Vagina (tissue), 2 donors: Measurements from ENCODE around the gene THBS3. TPM values are rescaled to one million over a fixed set of nuclear protein-coding genes. Genes with fewer than 3 reads are reported as not detected.

Experiments used
- DNase-seq, 2 donors: peaks; one replicate each; pipeline ENCODE4 v3.0.0-alpha.2; 2017; ENCODE audit errors: extremely low spot score in 2 of 2
- H3K27ac ChIP-seq: fragments of 200-600 bp; sonication (generic); one replicate; pipeline ENCODE4 v1.5.1; 2019
- H3K27me3 ChIP-seq: fragments of 200-600 bp; sonication (generic); one replicate; pipeline ENCODE4 v1.5.1; 2019
- H3K36me3 ChIP-seq, 2 donors: fragments of 200-600 bp; sonication (generic); one replicate each; pipeline ENCODE4 v1.5.1; 2017 to 2019
- H3K4me1 ChIP-seq: fragments of 200-600 bp; sonication (generic); one replicate; pipeline ENCODE4 v1.5.1; 2019
- H3K4me3 ChIP-seq, 2 donors: fragments of 200-600 bp; sonication (generic); 1 replicate in 1 of 2; 2 replicates in 1 of 2; pipeline ENCODE4 v1.5.1; 2016 to 2019
- H3K9me3 ChIP-seq: fragments of 200-600 bp; sonication (generic); one replicate; pipeline ENCODE4 v1.5.1; 2019
- POLR2A ChIP-seq, 2 donors: fragments of 450-650 bp; IDR thresholded peaks; one replicate each; pipeline ENCODE4 v1.6.1; 2017; ENCODE audit warnings: antibody characterized with exemption in 2 of 2, mild to moderate bottlenecking in 2 of 2, moderate library complexity in 2 of 2
- POLR2AphosphoS5 ChIP-seq, 2 donors: sonication (generic); formaldehyde crosslinking; IDR thresholded peaks; one replicate each; pipeline ENCODE4 v1.9.0; 2017; ENCODE audit warnings: antibody characterized with exemption in 2 of 2, mild to moderate bottlenecking in 2 of 2, low read depth in 1 of 2; ENCODE audit not compliant: insufficient read depth in 1 of 2
- intact Hi-C: fragments of 100-400 bp; cut with DNase I; formaldehyde crosslinking; loops from one replicate; pipeline ENCODE4 v1.15.1; 2023
- total RNA-seq: library from RNA; depleted of rRNA; stranded (reverse); fragments of >200 nt; gene quantifications from one replicate; pipeline ENCODE4 v1.2.3, GENCODE V29; 2016
- TF ChIP-seq, protein P1 (sequence below), 3 experiments: fragments of 450-650 bp in 2 of 3; fragments of 200-600 bp in 1 of 3; sonication (generic) in 1 of 3; IDR thresholded peaks; one replicate each; pipeline ENCODE4 v1.5.1; 2017 to 2019; ENCODE audit warnings: antibody characterized with exemption in 3 of 3, mild to moderate bottlenecking in 2 of 3, moderate library complexity in 2 of 3

THBS3 gene
- total RNA-seq, 1 donor from 2014 or later: 27.3 TPM

DNA sequence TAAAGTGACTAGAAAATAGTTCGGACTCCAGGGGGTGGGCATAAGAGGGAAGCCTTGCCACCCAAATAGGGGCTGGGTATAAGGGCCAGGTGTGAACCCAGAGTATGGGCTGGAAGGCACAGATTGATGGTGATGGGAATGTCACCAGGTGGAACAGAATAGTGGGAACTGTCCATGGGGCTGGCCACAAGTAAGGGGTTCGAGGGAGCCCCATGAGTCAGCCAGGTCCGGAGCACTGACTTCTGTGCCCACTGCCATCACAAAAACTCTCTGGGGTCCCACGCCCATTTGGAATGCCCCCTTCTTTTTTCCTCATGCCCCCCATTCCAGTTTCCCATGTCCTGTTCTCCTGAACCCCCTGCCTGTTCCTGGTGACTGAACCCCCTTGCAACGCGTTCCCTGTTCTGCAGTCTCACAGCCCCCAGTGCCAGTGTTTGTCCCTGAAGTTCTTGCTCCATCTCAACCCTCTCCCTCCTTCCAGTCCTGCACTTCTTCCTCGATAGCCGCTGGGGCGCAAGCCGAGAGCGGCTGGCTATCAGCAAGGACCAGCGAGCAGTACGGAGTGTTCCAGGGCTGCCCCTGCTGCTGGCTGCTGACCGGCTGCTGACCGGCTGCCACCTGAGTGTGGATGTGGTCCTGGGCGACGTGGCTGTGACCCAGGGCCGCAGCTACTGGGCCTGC, 26.2 kb downstream of the THBS3 start:
- Histone ChIP-seq H3K27ac (no peak overlapping the region), H3K9me3 (no peaks in the 10 kb centered on the region), H3K27me3 (no peaks in the 10 kb centered on the region), H3K4me1 (peaks cover 5% of the 10 kb centered on the region), H3K36me3 (no peaks in the 10 kb centered on the region), H3K4me3 (no peak overlapping the region)
- intact Hi-C loops: no loop called here
- peak in 1 of 2 donors; percentile 54 for DNase-seq
- TF ChIP-seq POLR2A (IDR thresholded peaks at IDR 0.05): no peak

DNA sequence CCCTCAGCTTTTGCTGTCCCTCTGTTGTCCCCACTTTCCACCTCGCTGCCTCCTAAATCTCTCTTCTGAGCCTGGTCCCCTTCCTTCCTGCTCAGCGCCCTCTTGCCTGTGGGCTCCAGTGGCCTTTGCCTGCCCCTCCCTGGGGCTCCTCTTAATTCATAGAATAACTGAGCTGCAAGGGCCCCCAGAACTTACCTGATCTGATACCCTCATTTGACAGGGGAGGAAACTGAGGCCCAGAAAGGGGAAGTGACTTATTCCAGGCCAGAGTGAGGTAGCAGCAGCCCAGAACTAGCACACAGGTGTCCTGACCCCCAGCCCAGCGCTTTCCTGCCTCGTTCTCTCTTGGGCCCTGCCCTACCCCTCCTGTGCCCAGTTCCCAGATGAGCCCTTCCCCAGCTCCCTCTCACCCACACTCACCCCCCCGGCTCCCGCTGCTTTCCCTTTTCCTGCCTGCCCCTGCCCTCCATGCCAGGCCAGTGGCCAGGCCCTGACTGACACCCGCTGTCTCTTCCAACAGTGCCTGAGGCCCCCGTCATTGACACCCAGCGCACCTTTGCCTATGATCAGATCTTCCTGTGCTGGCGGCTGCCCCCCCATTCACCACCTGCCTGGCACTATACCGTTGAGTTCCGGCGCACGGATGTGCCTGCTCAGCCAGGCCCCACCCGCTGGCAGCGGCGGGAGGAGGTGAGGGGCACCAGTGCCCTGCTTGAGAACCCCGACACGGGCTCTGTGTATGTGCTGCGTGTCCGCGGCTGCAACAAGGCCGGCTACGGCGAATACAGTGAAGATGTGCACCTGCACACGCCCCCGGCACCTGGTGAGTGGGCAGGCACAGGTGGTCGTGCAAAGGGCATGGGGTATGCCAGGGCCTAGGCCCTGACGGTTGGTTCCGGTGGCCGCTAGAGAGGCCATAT, 28.3 kb downstream of the THBS3 start:
- no peak overlapping the region for H3K4me3 ChIP-seq
- H3K27ac ChIP-seq: no peak overlapping the region
- peak in 1 of 2 donors; percentile 81 for DNase-seq
- TF ChIP-seq POLR2A (IDR thresholded peaks at IDR 0.05): no peak
- TF ChIP-seq, protein P1, sequence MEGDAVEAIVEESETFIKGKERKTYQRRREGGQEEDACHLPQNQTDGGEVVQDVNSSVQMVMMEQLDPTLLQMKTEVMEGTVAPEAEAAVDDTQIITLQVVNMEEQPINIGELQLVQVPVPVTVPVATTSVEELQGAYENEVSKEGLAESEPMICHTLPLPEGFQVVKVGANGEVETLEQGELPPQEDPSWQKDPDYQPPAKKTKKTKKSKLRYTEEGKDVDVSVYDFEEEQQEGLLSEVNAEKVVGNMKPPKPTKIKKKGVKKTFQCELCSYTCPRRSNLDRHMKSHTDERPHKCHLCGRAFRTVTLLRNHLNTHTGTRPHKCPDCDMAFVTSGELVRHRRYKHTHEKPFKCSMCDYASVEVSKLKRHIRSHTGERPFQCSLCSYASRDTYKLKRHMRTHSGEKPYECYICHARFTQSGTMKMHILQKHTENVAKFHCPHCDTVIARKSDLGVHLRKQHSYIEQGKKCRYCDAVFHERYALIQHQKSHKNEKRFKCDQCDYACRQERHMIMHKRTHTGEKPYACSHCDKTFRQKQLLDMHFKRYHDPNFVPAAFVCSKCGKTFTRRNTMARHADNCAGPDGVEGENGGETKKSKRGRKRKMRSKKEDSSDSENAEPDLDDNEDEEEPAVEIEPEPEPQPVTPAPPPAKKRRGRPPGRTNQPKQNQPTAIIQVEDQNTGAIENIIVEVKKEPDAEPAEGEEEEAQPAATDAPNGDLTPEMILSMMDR (IDR thresholded peaks at IDR 0.05): no peak
- TF ChIP-seq POLR2AphosphoS5 (IDR thresholded peaks at IDR 0.05; ENCODE audit: insufficient read depth in 1 of 2, low read depth in 1 of 2): no peak
- H3K9me3 ChIP-seq: no peaks in the 10 kb centered on the region
- intact Hi-C loops: loop anchor here (5.0 kb wide), 1 partner anchor 48 kb away; no protein-coding TSS in a partner anchor
- H3K4me1 ChIP-seq: peaks cover 12% of the 10 kb centered on the region
- H3K36me3 ChIP-seq: no peaks in the 10 kb centered on the region
- no peaks in the 10 kb centered on the region for H3K27me3 ChIP-seq

DNA sequence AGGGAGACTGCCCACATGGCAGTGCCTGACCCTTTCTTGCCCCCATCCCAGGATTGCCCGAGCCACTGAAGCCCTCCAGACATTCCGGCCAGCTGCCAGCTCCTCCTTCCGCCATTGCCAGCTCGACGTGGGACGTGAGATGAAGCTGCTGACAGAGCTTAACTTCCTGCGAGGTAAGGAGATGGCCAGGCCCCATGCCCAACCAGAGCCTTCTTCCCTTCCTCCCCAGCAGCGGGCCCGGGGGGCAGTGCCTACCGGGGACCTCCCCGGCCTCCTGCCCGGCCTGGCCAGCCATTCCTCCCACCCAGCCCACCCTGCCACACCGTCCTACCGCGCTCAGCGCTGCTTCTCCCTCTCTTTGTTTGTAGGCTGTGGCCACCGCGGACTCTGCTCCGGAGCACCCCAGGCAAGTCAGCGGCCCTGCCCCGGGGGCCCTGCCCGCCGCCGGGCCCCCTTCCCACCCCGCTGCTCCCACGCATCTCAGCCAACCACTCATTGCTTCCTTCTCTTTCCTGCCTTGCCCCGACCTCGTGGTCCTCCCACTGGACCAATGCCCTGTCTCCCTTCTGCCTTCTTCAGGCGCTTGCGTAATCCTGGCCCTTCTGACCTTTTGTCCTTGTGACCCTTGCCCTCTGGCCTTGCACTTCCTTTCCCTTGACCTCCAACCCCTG, 29.1 kb downstream of the THBS3 start:
- peak in 1 of 2 donors; percentile 85 for DNase-seq
- TF ChIP-seq, protein P1 (IDR thresholded peaks at IDR 0.05): no peak
- TF ChIP-seq POLR2AphosphoS5 (IDR thresholded peaks at IDR 0.05; ENCODE audit: insufficient read depth in 1 of 2, low read depth in 1 of 2): no peak
- no peak for TF ChIP-seq POLR2A (IDR thresholded peaks at IDR 0.05)
- intact Hi-C loops: loop anchor here (5.0 kb wide), 1 partner anchor 49 kb away; no protein-coding TSS in a partner anchor

DNA sequence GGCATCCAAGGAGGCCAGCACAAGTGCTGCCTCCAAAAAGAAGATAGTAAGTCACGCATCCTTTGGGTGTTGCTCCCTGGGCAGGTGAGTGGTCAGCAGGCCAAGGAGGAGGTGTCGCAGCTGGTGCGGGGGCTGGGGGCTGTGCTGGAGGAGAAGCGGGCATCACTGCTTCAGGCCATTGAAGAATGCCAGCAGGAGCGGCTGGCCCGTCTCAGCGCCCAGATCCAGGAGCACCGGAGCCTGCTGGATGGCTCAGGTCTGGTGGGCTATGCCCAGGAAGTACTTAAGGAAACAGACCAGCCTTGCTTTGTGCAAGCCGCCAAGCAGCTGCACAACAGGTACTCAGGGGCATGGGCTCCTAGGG, 29.8 kb downstream of the THBS3 start:
- peak in 1 of 2 donors; percentile 83 for DNase-seq
- Histone ChIP-seq H3K36me3 (no peaks in the 10 kb centered on the region), H3K4me1 (peaks cover 23% of the 10 kb centered on the region), H3K27ac (no peak overlapping the region), H3K9me3 (no peaks in the 10 kb centered on the region), H3K27me3 (no peaks in the 10 kb centered on the region), H3K4me3 (no peak overlapping the region)
- TF ChIP-seq POLR2AphosphoS5 (IDR thresholded peaks at IDR 0.05; ENCODE audit: insufficient read depth in 1 of 2, low read depth in 1 of 2) (no peak), POLR2A (IDR thresholded peaks at IDR 0.05) (no peak)
- TF ChIP-seq, protein P1 (IDR thresholded peaks at IDR 0.05): no peak
- intact Hi-C loops: loop anchor here (5.0 kb wide), 1 partner anchor 49 kb away; no protein-coding TSS in a partner anchor

More for the DNA sequence above, 29.1 kb downstream of the THBS3 start:
- Histone ChIP-seq H3K4me1 (peaks cover 18% of the 10 kb centered on the region), H3K27ac (no peak overlapping the region), H3K27me3 (no peaks in the 10 kb centered on the region), H3K9me3 (no peaks in the 10 kb centered on the region), H3K4me3 (no peak overlapping the region), H3K36me3 (no peaks in the 10 kb centered on the region)
